Measurements from ENCODE around the gene LYPLA2. TPM values are rescaled to one million over a fixed set of nuclear protein-coding genes. Genes with fewer than 3 reads are reported as not detected.

LYPLA2 gene
- total RNA-seq (2022; extraction: Qiagen RNA extraction), result 54.7 to 57.9 TPM (median 55.0 TPM) in 5 replicates

DNA sequence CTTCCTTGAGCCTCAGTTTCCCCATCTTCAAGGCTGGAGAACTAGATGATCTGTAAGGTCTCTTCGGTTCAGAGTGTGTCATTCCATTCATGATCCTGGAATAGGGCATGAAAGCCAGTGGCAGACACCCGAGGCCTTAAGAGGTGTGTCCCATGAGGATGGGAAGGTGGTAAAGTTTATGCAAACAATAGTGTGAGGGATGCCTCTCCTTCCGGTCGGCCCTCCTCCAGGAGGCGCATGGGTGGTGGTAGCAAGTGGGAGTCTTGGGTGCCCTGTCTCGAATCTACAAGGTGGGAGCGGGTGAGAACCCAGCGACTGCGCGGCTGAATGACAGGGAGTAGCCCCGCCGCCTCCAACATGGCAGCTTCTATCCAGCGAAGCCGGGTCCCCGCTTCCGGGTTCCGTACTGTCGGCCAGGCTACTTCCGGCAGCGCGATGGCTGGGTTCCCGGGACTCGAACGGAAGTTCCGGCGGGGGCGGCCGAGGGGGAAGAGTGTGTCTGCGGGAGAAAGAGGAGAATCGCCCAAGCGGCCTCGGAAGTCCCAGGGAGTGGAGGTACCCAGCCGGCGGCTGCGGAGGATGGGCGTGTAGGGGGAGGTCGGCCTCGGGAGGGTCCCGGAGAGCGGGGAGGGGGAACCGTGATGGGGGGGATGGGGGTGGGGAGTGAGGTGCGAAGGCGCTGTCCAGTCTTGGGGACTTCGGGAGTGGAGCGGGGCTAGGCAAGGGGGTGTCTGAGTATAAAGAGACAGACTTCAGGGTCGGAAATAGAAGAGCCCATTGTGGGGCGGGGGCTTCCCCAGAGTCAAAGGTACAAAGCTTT is at the start of gene LYPLA2:
TSS of gene LYPLA2 (plus strand) at position 450 of the 820 bp plus-strand sequence. CDS start 1,538 bp downstream, outside the sequence.

GRCh38 chr1:23743287-23744152 is 47.4 kb upstream of the LYPLA2 start, which contains the start of gene ELOA:
Gene ELOA (plus strand): TSS chr1:23743471. CDS start chr1:23743504, 33 bp downstream.

DNA sequence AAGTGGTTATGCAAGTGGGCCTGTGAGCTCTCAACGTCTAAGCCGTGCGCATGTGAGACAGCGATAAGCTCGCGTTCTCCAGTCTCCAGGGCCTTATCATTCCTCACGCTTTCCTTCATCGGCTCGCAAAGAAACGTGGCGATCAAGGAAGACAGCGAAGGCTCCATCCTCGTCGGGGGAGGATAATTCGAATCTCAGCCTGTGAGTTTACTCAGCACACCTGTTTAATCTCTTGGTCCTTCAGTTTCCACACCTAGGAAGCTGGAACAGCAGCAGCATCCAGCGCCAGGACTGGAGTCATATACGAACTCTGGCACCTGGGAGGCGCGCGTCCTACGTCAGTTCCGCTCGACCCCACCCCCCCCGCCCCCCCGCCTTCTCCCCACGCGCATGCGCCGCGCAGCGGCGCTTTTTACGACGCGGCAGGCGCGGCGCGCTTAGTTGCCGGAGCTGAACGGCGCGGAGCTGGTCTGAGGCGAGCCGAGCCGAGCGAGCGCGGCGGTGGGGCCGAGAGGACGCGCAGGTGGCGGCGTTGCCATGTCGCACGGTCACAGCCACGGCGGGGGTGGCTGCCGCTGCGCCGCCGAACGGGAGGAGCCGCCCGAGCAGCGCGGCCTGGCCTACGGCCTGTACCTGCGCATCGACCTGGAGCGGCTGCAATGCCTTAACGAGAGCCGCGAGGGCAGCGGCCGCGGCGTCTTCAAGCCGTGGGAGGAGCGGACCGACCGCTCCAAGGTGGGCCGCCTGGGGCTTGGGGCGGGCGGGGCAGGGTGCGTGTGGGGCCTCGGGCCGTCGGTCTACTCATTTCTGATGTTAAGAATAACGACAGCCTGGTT is 12.7 kb upstream of the LYPLA2 start, which contains the start of gene PITHD1:
TSS of gene PITHD1 (plus strand) at position 440 of the 836 bp plus-strand sequence. CDS start at position 538, 98 bp downstream.

DNA sequence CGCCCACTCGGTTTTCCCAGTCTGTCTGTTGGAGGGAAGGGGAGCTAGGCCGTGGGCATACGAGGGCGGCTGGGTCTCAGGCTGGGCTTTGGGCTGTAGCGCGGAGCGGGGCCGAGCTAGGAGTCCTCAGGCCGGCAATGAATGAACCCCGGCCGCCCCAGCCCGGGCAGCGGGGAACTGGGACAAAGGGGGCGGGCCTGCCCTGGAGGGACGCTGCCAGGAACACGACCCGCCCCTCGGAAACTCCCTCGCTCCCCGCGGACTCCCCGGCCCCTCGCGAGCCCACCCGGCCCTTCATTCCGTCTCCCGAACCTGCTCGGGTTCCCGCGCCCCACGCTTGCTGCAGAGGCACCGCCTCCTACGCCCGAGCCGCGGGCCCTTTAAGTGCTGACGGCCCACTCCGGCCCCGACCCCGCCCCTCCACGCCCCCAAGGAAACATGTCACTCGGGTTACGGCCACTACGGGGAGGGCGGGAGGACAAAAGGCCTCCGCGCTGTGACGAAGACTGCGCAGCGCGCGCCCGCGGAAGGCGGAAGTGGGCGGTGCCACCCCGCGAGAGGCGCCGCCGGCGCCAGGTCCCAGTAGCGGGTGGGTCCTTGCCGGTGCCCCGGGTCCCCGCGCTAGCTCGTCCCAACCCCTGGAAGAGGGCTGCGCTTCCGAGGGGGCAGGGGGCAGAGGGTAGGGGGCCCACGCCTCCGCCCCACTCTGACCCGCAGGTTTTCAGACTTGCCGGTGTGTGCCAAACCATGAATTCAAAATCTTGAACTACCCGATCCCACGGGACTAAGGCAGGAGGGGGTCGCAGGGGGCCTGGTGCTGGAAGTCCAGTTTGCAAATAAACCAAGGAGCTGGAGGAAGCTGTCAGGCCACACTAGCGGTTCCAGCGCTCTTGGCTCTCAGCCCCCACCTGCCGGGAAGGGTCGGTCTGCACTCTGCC is 9.7 kb downstream of the LYPLA2 start, which contains the start of gene GALE:
TSS of gene GALE (minus strand) at position 355 of the 938 bp plus-strand sequence. CDS start 1,747 bp downstream, outside the sequence.

GRCh38 chr1:23825076-23825761 is 34.3 kb downstream of the LYPLA2 start, which contains the start of gene HMGCL:
Gene HMGCL (minus strand): TSS chr1:23825429. CDS start chr1:23825415, 14 bp downstream.

Other genes with a start within 250 kb of the LYPLA2 start
- gene ID3, start 231.6 kb upstream of the LYPLA2 start, total RNA-seq (2022; extraction: Qiagen RNA extraction), result 304 to 431 TPM (median 389 TPM) in 5 replicates
- gene RPL11, start 99.3 kb upstream of the LYPLA2 start, total RNA-seq (2022; extraction: Qiagen RNA extraction), result 1,312 to 1,595 TPM (median 1,410 TPM) in 5 replicates
- gene ELOA, start 47.7 kb upstream of the LYPLA2 start, total RNA-seq (2022; extraction: Qiagen RNA extraction), result 26.1 to 31.0 TPM (median 27.8 TPM) in 5 replicates
- 29.8 to 36.1 TPM (median 31.5 TPM) in 5 replicates for gene PITHD1, start 12.7 kb upstream of the LYPLA2 start, total RNA-seq (2022; extraction: Qiagen RNA extraction)
- 69.6 to 81.9 TPM (median 76.4 TPM) in 5 replicates for gene GALE, start 9.6 kb downstream of the LYPLA2 start, total RNA-seq (2022; extraction: Qiagen RNA extraction)
- gene HMGCL, start 34.3 kb downstream of the LYPLA2 start, total RNA-seq (2022; extraction: Qiagen RNA extraction), result 12.1 to 14.9 TPM (median 13.5 TPM) in 5 replicates
- 9.4 to 11.7 TPM (median 9.9 TPM) in 5 replicates for gene FUCA1, start 77.1 kb downstream of the LYPLA2 start, total RNA-seq (2022; extraction: Qiagen RNA extraction)
- not detected in 5 replicates for gene CNR2, start 122.2 kb downstream of the LYPLA2 start, total RNA-seq (2022; extraction: Qiagen RNA extraction)
- 29.3 to 35.6 TPM (median 33.0 TPM) in 5 replicates for gene PNRC2, start 168.7 kb downstream of the LYPLA2 start, total RNA-seq (2022; extraction: Qiagen RNA extraction)
- 84.9 to 96.1 TPM (median 92.9 TPM) in 5 replicates for gene SRSF10, start 189.2 kb downstream of the LYPLA2 start, total RNA-seq (2022; extraction: Qiagen RNA extraction)